A549 (cell line): ENCODE data around the gene KRT23.
A peak's percentile ranks its signal among the peaks of the same experiment; 100 is the strongest.

Experiments
- CHD2 ChIP-seq: fragments of 150-350 bp; IDR thresholded peaks from 2 replicates; pipeline ENCODE4 v1.6.1; 2014; ENCODE audit warnings: low read length; ENCODE audit not compliant: partially characterized antibody
- CTCF ChIP-seq: fragments of >200 bp; sonication (Bioruptor Twin); formaldehyde crosslinking; IDR thresholded peaks from 3 replicates; pipeline ENCODE4 v1.5.1; 2016
- EP300 ChIP-seq, 2 experiments: fragments of >200 bp; sonication (Bioruptor Twin); formaldehyde crosslinking; IDR thresholded peaks; 2 replicates in 1 of 2; 3 replicates in 1 of 2; pipeline ENCODE4 v1.6.1; 2016 to 2017
- KDM5A ChIP-seq: fragments of 200-600 bp; sonication (generic); IDR thresholded peaks from 2 replicates; pipeline ENCODE4 v1.6.1; 2016; ENCODE audit warnings: antibody characterized with exemption, mild to moderate bottlenecking
- MAFK ChIP-seq: fragments of 450-650 bp; IDR thresholded peaks from 2 replicates; pipeline ENCODE4 v1.6.1; 2014; ENCODE audit not compliant: partially characterized antibody
- MAZ ChIP-seq: fragments of 150-350 bp; IDR thresholded peaks from 2 replicates; pipeline ENCODE4 v1.6.1; 2014; ENCODE audit warnings: antibody characterized with exemption, low read depth, low read length, borderline replicate concordance
- POLR2A ChIP-seq: IDR thresholded peaks from 2 replicates; pipeline ENCODE4 v1.6.1; 2012; ENCODE audit warnings: mild to moderate bottlenecking, low read length
- REST ChIP-seq: fragments of 200-600 bp; sonication (generic); IDR thresholded peaks from 2 replicates; pipeline ENCODE4 v1.6.1; 2016; ENCODE audit warnings: antibody characterized with exemption, mild to moderate bottlenecking, moderate library complexity
- SREBF2 ChIP-seq: fragments of 450-650 bp; IDR thresholded peaks from 2 replicates; pipeline ENCODE4 v1.6.1; 2014; ENCODE audit warnings: mild to moderate bottlenecking, moderate library complexity
- ZSCAN20 ChIP-seq: fragments of 250-450 bp; sonication (Bioruptor Pico); IDR thresholded peaks from 2 replicates; pipeline ENCODE4 v1.8.0; 2022; ENCODE audit warnings: mild to moderate bottlenecking, moderate library complexity

- TF ChIP-seq KDM5A (no peak), EP300 (IDR thresholded peaks at IDR 0.05) (no peak), CTCF (0 out of 3 replicates have a peak, but pooled peaks have one; percentile 17), CHD2 (no peak), MAFK (no peak), POLR2A (no peak), SREBF2 (no peak), ZSCAN20 (CRISPR knock-in tag) (no peak), REST (no peak), MAZ (no peak)
These were observed 52.5 kb downstream of the KRT23 start, which contains the start of gene KRT20 for GRCh38 chr17:40884708-40885512.
